HL-60/S4 treated with phorbol 12-myristate 13-acetate at 8.2 ng/mL for 4 days and 3 days (cell line): ENCODE results near the gene CHI3L2.
"Not testable (repeated sequence)": the region's sequence is repeated elsewhere in the genome, so short reads cannot be mapped to it uniquely, and the experiment has no call there.

Experiments used
- in situ Hi-C: fragments of 300-500 bp; cut with MboI; formaldehyde crosslinking; loops from 2 replicates; pipeline ENCODE4 v1.15.0; 2022; ENCODE audit warnings: low sequenced_read_pairs

The CHI3L2 gene

GRCh38 chr1:111201275-111202090, 26.0 kb upstream of the CHI3L2 start:
- in situ Hi-C loops, result no loop called here

- in situ Hi-C loops, result no loop called here
Measured at GRCh38 chr1:111202366-111202706, 25.2 kb upstream of the CHI3L2 start.

- in situ Hi-C loops, result no loop called here
Measured at GRCh38 chr1:111202707-111203623, 24.5 kb upstream of the CHI3L2 start.

DNA sequence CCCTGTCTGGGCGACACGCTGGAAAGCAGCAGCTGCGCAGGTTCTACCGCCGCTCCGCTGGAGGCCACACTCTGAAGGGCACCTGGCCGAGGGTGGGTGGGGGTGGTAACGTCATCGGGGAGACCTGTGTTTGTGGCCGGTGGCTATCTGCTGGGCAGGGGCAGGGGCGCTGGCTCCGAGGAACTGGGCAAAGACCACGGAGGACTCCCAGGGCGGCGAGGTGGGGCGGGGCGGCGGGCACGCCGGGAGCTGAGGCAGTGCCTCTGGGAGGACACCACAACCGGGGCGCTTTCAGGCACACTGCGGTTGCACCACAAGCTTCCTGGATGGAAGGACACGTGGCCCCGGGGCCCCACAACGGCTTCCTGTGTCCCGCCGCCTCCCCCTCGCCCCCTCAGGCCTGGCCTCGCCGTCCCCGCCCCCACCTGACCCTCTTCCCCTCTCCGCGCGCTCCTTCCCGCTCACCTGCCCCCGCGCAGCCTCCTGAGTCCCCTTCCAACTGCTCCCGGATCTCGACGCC, 23.8 kb upstream of the CHI3L2 start:
- in situ Hi-C loops, result no loop called here

DNA sequence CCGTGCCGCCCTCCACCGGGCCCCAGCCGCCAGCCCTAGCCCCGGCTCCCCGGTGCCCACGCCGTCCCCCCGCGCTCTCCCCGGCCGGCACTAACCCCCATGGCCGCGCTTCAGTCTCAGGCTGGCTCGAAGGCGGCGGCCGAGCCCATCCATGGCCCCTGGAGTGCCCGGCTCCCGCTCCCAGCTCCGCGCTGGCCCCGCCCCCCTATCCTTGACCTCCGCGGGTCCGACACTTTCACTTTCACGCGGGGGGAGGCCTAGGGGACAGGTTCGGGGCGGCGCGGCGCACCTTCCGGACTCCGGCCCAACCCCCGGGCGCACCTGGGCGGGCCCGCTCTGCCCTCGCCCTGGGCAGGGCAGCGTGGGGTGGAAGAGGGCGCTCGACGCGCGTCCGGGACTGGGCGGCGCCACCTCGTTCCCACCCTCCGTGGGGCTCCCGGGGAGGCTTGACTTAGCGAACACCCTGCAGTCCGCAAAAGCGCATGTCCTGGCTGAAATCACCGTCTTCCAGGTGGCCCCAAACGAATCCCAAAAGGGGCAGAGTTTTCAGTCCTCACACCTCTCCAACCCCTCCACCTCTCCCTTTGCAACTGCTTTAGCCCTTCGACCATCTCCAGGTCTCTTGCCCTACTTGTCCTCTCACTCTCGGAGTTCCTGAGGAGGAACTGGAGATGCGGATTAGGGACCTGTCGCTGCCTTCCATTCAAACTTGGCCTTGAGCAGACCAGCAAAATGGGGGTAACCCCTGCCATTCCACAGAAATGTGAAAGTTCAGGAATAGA, 23.1 kb upstream of the CHI3L2 start:
- in situ Hi-C loops, result no loop called here

DNA sequence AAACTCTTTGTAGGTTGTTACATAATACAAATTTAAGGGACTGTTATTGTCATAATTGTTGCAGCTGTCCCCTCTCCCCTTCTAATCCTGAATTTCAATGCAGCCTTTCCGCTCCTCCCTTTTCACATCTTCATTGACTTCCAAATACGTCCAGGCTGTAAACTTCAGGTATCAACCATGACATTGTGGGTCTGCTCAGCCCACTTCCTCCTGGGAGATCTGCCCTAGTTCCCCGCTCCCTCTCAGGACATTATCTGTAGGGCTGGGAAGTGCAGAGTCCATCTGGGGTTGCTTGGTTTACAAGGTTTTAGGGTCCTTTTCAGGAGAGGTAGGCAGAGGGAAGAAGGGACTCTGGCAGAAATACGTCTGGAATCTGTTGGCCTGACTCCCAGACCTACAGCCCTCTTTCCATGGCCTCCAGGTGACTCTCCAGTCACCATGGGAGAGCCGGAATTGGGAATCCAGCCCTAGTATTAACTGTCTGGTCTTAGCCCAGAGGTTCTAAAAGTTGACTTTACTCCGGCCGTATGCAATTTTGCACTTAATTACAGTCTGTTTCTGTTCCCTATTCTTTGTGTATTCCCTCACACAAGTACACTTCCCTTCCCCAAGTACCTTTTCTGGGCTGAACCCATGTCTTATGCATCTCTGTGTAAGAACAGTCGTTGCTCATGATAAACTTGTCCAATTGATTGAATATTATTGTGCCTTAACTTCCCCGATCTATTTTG, 22.4 kb upstream of the CHI3L2 start:
- in situ Hi-C loops, result no loop called here

DNA sequence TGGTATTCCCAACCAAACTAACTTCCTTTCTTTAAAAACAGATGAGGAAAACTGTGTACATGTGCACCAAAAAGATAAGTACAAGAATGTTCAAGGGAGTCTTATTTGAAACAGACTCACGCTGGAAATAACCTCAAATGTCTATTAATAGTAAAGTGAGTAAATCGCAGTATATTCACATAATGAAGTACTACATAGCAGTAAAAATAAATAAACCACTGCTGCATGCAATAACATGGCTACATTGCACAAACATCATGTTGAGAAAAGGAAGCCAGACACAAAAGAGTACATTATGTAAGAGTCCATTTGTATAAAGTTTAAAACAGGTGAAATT, 21.8 kb upstream of the CHI3L2 start:
- in situ Hi-C loops, result no loop called here

- in situ Hi-C loops, result no loop called here
Measured at GRCh38 chr1:111208921-111209320, 18.6 kb upstream of the CHI3L2 start.

DNA sequence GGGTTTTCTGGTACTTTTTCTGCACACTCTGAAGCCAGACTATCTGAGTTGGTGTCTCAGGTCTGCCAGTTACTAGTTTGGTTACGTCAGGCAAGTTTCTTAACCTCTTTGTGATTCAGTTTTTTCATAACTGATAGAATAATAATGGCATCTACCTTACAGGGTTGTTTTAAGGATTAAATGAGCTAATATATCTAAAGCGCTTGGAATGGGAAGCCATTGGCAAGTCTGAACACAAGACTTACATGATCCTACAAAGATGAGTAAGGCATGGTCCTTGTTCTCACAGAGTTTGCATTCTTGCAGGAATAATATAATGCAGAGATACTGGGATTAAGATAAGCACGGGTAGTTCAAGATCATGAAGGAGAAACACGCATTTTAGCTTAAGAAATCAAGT, 17.9 kb upstream of the CHI3L2 start:
- in situ Hi-C loops, result no loop called here

GRCh38 chr1:111211921-111212320, 15.6 kb upstream of the CHI3L2 start:
- in situ Hi-C loops, result no loop called here

DNA sequence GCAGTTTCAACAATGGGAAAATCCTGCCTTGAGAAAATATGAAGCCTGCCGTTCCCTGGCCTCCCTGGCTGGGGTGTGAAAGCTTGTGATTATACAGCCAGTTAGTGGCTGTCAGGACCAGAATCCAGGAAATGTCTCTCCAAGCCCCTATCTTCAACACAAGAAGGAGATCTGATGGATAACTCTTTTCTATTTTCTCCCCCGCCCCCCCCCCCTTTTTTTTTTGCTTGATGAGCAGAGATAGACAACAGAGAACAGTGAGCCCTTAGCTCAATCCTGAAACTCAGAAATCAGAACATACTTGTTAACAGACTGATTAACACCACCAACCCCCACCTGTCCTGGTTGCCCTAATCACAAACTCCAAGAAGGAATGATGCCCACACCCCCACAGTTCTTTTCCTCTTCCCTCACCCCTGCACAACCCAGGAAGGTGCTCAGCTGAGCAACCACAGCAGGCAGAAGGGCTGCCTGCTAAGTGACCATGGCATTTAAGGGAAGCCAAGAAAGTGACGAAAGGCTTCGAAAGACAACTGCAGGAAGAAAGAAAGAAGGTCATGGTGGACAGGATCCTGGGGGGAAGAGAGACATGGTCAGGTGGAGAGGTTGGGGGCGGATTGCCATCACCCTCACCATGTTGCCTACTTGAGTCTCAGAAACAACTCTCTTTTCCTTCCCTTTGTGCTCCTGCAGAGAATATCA, 14.7 kb upstream of the CHI3L2 start:
- in situ Hi-C loops, result no loop called here

DNA sequence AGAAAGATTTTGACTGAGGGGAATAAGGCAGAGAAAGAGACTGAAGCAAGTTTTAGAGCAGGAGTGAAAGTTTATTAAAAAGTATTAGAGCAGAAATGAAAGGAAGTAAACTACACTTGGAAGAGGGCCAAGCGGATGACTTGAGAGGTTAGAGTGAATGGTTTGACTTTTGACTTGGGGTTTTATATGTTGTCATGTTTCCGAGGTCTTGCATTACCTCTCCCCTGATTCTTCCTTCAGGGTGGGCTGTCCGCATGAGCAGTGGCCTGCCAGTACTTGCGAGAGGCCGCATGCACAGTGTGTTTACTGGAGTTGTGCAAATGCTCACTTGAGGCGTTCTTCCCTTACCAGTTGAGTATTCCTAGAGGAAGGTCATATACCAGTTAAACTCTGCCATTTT, 14.1 kb upstream of the CHI3L2 start:
- in situ Hi-C loops, result no loop called here

- in situ Hi-C loops, result no loop called here
Measured at GRCh38 chr1:111214074-111214801, 13.3 kb upstream of the CHI3L2 start.

- in situ Hi-C loops, result no loop called here
Measured at GRCh38 chr1:111214884-111215283, 12.6 kb upstream of the CHI3L2 start.

- in situ Hi-C loops, result not testable (repeated sequence)
Measured at GRCh38 chr1:111215285-111215684, 12.2 kb upstream of the CHI3L2 start.

- in situ Hi-C loops, result no loop called here
Measured at GRCh38 chr1:111216751-111217150, 10.8 kb upstream of the CHI3L2 start.

DNA sequence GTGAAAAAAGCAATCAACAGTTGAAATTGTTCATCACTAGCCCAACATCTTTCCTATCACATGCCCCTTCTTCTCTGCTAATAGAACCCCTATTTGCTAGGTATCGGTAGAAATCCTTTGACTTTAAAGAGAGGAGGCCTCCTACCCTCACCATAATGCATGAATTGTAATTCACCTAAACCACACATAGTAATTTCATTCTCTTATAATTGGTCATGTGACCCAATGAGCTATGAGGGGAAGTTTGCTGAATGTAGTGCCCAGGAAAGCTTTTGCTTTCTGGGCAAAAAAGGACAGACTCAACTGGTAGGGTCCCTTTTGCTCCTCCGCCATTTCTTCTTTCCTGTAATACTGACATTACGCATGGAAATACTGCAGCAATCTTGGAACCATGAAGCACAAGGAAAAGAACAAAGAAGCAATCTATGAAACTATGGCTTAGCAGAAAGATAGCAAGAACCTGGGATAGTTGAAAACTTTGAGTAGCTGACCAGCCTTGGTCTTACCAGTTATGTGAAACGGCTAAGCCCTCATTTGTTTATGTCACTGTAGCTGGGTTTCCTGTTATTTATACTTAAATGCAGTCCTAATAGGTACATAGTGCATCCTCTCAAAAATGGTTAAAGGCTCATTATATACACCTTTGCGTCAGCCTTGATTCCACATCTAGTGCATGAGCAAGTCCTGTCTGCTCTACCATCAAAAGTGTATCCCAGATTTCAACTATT, 10.2 kb upstream of the CHI3L2 start:
- in situ Hi-C loops, result no loop called here

DNA sequence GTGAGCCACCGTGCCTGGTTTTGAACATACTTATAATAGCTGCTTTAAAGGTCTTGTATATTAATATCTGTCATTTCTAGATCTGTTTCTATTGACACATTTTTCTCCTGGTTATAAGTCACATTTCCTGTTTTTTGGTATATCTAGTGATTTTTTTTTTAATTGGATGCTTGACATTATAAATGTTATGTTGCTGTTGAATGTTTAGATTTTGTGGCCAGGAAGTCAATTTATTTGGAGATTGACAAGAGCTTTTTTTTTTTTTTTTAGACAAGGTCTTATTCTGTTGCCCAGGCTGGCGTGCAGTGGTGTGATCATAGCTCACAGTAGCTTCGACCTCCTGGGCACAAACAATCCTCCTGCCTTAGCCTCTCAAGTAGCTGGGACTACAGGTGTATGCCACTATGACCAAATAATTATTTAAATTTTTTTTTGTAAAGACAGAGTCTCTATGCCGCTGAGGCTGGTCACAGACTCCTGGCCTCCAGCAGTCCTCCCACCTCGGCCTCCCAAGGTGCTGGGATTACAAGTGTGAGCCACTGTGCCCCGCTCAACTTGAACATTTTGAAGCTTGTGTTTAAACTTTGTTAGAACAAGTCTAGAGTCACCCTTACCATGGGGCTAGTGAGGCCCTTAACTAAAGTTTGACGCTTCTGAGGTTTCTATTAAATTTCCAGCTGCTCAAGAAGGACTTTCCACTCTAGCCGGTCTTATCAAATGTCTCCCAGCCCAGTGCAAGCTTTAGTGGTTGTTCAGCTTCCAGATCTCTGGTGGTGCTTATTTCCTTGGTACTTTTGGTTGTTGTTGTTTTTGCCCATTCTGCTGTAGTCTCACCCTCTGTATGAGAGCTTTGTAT, 8.6 kb upstream of the CHI3L2 start:
- in situ Hi-C loops, result no loop called here
